K562 (cell line): ENCODE data around the gene CDC123. TPM values are rescaled to one million over a fixed set of nuclear protein-coding genes. Genes with fewer than 3 reads are reported as not detected.

Experiments used
- ATAC-seq: fragments of 200-7000 bp; cut with Tn5 transposase; 3 replicates; pipeline ENCODE4 v1.9.1; 2020; ENCODE audit warnings: moderate library complexity
- BruUV-seq: library from RNA; stranded (reverse); fragments of 400-500 nt; replicated peaks from 2 replicates; lab custom pipeline; 2021; lab: Mats Ljungman, UMichigan
- CTCF ChIA-PET: fragments of 300-600 bp; formaldehyde crosslinking; extraction: SDS; loops from one replicate; lab custom pipeline; 2021; ENCODE audit warnings: low intra/inter-chr PET ratio; lab: Yijun Ruan, JAX
- POLR2A ChIA-PET: fragments of 300-600, 350-650 bp; sonication (Branson Sonifier 250); formaldehyde crosslinking; extraction: SDS; loops from one replicate; lab custom pipeline; 2021; ENCODE audit warnings: antibody characterized with exemption, inconsistent platforms; lab: Yijun Ruan, JAX
- DNase-seq, 4 experiments: peaks; one replicate each; pipeline versions ENCODE4 v3.0.0 to v3.0.0-alpha.2; 2011 to 2018; ENCODE audit warnings: low spot score in 3 of 4, mixed read lengths in 3 of 4; ENCODE audit errors: extremely low read depth in 1 of 4
- FAIRE-seq: peaks from 2 replicates; lab custom pipeline; 2011; peaks lifted over from hg19 to GRCh38; lab: Jason Lieb, UNC
- H2AFZ ChIP-seq: 2 replicates; pipeline ENCODE4 v1.6.0; 2011; ENCODE audit warnings: low read depth, low read length, control low read depth, inconsistent platforms
- H3K27ac ChIP-seq: fragments of 200-600 bp; 3 replicates; pipeline ENCODE4 v1.8.0; 2011; ENCODE audit warnings: low read depth, mild to moderate bottlenecking, control low read depth, inconsistent platforms, low read length, moderate library complexity, mixed read lengths; ENCODE audit errors: extremely low read depth
- H3K27me3 ChIP-seq, 2 experiments: fragments of 300-600 bp in 1 of 2; 2 replicates in 1 of 2; 3 replicates in 1 of 2; pipeline versions ENCODE4 v1.6.0 to v1.8.0; 2011; ENCODE audit warnings: inconsistent platforms in 2 of 2, low read length in 2 of 2, mild to moderate bottlenecking in 1 of 2, mixed read lengths in 1 of 2, moderate library complexity in 1 of 2; ENCODE audit not compliant: control insufficient read depth in 2 of 2, insufficient read depth in 2 of 2
- H3K36me3 ChIP-seq: fragments of 300-600 bp; 3 replicates; pipeline ENCODE4 v1.8.0; 2011; ENCODE audit warnings: mild to moderate bottlenecking, low read length, inconsistent platforms; ENCODE audit not compliant: control insufficient read depth, insufficient read depth
- H3K4me1 ChIP-seq, 2 experiments: fragments of 200-600 bp in 1 of 2; replicated peaks in 1 of 2; 2 replicates in 1 of 2; 3 replicates in 1 of 2; pipeline versions ENCODE4 v1.5.1 to v1.8.0; 2011; ENCODE audit warnings: inconsistent platforms in 2 of 2, low read length in 2 of 2, mild to moderate bottlenecking in 1 of 2, mixed read lengths in 1 of 2, moderate library complexity in 1 of 2; ENCODE audit not compliant: control insufficient read depth in 2 of 2, insufficient read depth in 2 of 2
- H3K4me2 ChIP-seq: 2 replicates; pipeline ENCODE4 v1.6.1; 2011; ENCODE audit warnings: low read length, control low read depth, inconsistent platforms, mixed read lengths; ENCODE audit not compliant: insufficient read depth
- H3K4me3 ChIP-seq: fragments of 200-600 bp; sonication (generic), shearing (Covaris generic); 2 replicates; pipeline ENCODE4 v1.5.1; 2016; ENCODE audit warnings: control low read depth, inconsistent platforms
- H3K79me2 ChIP-seq: fragments of 200-600 bp; 3 replicates; pipeline ENCODE4 v1.8.0; 2011; ENCODE audit warnings: low read length, inconsistent platforms; ENCODE audit not compliant: control insufficient read depth, insufficient read depth
- H3K9ac ChIP-seq, 2 experiments: 2 replicates each; pipeline versions ENCODE4 v1.6.0 to v1.6.1; 2011; ENCODE audit warnings: low read depth in 2 of 2, low read length in 2 of 2, control low read depth in 1 of 2, inconsistent platforms in 1 of 2, mild to moderate bottlenecking in 1 of 2, mixed read lengths in 1 of 2; ENCODE audit not compliant: insufficient read depth in 1 of 2
- H3K9me1 ChIP-seq: one replicate; pipeline ENCODE4 v1.6.0; 2011; ENCODE audit warnings: inconsistent platforms, mild to moderate bottlenecking, low read length, moderate library complexity; ENCODE audit not compliant: control insufficient read depth, insufficient read depth
- H3K9me3 ChIP-seq: replicated peaks from 2 replicates; pipeline ENCODE4 v1.5.1; 2011; ENCODE audit warnings: low read depth, low read length, inconsistent platforms; ENCODE audit not compliant: control insufficient read depth, insufficient read depth
- H4K20me1 ChIP-seq: replicated peaks from 2 replicates; pipeline ENCODE4 v1.6.1; 2011; ENCODE audit warnings: low read length, inconsistent platforms, mixed read lengths; ENCODE audit not compliant: control insufficient read depth, insufficient read depth
- PHB ChIP-seq: fragments of 250-450 bp; sonication (Bioruptor Pico); IDR thresholded peaks from 2 replicates; pipeline ENCODE4 v1.5.0; 2021
- RNF219 ChIP-seq: fragments of 250-450 bp; sonication (Bioruptor Pico); IDR thresholded peaks from 2 replicates; pipeline ENCODE4 v1.5.0; 2022; ENCODE audit warnings: mild to moderate bottlenecking
- TFE3 ChIP-seq: fragments of 450-650 bp; formaldehyde crosslinking; IDR thresholded peaks from 2 replicates; pipeline ENCODE4 v1.4.0; 2020; ENCODE audit warnings: mild to moderate bottlenecking, mixed read lengths
- WGBS: fragments of 100-300 bp; shearing (Covaris generic); methylation state at CpG from one replicate; pipeline ENCODE4 v1.1.6; 2016; ENCODE audit warnings: low coverage, mixed read lengths; ENCODE audit not compliant: insufficient coverage; ENCODE audit errors: missing lambda C conversion rate; 5-methylcytosine and 5-hydroxymethylcytosine counted together
- in situ Hi-C: fragments of 300-500 bp; cut with MboI; formaldehyde crosslinking; loops from 4 replicates; pipeline ENCODE4 v1.15.0; 2018; ENCODE audit warnings: inconsistent platforms, mixed read lengths
- intact Hi-C: fragments of 100-400 bp; cut with micrococcal nuclease; formaldehyde crosslinking; loops from 2 replicates; pipeline ENCODE4 v1.14.2; 2022
- polyA plus RNA-seq, 8 experiments: library from polyadenylated mRNA; depleted of rRNA in 4 of 8; stranded (reverse) in 5 of 8; unstranded in 3 of 8; fragments of >200 nt; fragmentation: Nextera tagmentation in 2 of 8; fragmentation: Illumina TruSeq in 1 of 8; extraction: Ambion mirVana in 2 of 8; extraction: Trizol in 1 of 8; gene quantifications; 2 replicates each; pipeline versions ENCODE4 v1.2.1 to v1.2.3, GENCODE V29; 2011 to 2014; ENCODE audit warnings: inconsistent platforms in 1 of 8, missing spikeins in 1 of 8
- total RNA-seq, 7 experiments: library from RNA; depleted of rRNA in 6 of 7; stranded (reverse); fragments of >200 nt in 6 of 7; fragmentation: Illumina TruSeq in 2 of 7; extraction: Trizol in 2 of 7; gene quantifications; 2 replicates each; pipeline versions ENCODE4 v1.2.1 to v1.2.3, GENCODE V29; 2011 to 2021; ENCODE audit warnings: low replicate concordance in 1 of 7

CDC123 gene
- total and polyA plus RNA-seq, 9 of the 15 experiments (the other 6 are each of a cell fraction or from before 2014, with no cell fraction given): 137 to 288 (median 175) TPM

GRCh38 chr10:12238821-12239220 lies 42.8 kb downstream of the CDC123 start:
- ChIA-PET CTCF (no interaction called here), POLR2A (interaction anchor here (0.6 kb wide), 2 partner anchors 44 to 244 kb away, joined by 3 read pairs; no protein-coding TSS in a partner anchor)
- 93% methylated on average over 7 of the region's 8 CpGs for WGBS
- no TSS peak for BruUV-seq
- Histone ChIP-seq H3K36me3 (peaks cover 82% of the 10 kb centered on the region), H3K4me3 (no peak overlapping the region), H3K4me2 (no peak overlapping the region), H3K9me1 (no peaks in the 10 kb centered on the region), H3K27me3 (no peaks in the 10 kb centered on the region), H3K9ac (no peak overlapping the region), H3K27ac (no peak overlapping the region), H2AFZ (no peak overlapping the region), H3K9me3 (no peaks in the 10 kb centered on the region), H3K79me2 (peaks cover 4% of the 10 kb centered on the region; the same call in 1 of the 3 replicates)
- FAIRE-seq (no peak), DNase-seq (no peak)
- TF ChIP-seq RNF219 (no peak), TFE3 (CRISPR knock-in tag) (no peak), PHB (no peak)
- TF ChIP-seq, all 486 proteins: peak for 0
- 0 out of 2 replicates have a peak, but pooled peaks cover 3% of the 10 kb centered on the region for H4K20me1 ChIP-seq
- no peak for ATAC-seq
- in situ Hi-C loops (no loop called here), intact Hi-C loops (no loop called here)
- no peaks in the 10 kb centered on the region for H3K4me1 ChIP-seq
